NCI-H2227 treated with DMSO at 0.1 percent for 48 hours (cell line): ENCODE results near the gene MYDGF.

Experiments used
- DNase-seq: peaks from one replicate; lab custom pipeline; 2025; lab: John Stamatoyannopoulos, UW

The MYDGF gene

DNA sequence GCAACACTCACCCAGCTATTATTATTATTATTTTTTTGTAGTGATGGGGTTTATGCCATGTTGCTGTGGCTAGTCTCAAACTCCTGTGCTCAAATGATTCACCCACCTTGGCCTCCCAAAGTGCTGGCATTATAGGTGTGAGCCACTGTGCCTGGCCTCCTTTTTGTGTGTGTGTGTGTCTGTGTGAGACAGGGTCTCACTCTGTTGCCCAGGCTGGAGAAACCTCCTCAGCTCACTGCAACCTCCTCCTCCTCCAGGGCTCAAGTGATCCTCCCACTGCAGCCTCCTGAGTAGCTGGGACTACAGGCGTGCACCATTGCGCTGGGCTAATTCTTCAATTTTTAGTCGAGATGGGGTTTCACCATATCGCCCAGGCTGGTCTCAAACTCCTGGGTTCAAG, 3.6 kb upstream of the MYDGF start:
- no peak for DNase-seq

DNA sequence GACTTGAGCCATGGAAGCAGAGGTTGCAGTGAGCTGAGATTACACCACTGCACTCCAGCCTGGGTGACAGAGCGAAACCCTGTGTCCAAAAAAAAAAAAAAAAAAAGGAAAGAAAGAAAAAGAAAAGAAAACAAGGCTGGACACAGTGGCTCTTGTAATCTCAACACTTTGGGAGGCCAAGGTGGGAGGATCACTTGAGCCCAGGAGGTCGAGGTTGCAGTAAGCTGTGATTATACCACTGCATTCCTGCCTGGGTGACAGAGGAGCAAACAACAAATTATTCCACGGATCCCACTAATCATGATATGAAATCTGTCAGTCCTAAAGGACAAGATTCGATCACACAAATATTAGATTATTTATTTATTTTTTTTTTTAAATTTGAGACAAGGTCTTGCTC, 3.1 kb upstream of the MYDGF start:
- no peak for DNase-seq

DNA sequence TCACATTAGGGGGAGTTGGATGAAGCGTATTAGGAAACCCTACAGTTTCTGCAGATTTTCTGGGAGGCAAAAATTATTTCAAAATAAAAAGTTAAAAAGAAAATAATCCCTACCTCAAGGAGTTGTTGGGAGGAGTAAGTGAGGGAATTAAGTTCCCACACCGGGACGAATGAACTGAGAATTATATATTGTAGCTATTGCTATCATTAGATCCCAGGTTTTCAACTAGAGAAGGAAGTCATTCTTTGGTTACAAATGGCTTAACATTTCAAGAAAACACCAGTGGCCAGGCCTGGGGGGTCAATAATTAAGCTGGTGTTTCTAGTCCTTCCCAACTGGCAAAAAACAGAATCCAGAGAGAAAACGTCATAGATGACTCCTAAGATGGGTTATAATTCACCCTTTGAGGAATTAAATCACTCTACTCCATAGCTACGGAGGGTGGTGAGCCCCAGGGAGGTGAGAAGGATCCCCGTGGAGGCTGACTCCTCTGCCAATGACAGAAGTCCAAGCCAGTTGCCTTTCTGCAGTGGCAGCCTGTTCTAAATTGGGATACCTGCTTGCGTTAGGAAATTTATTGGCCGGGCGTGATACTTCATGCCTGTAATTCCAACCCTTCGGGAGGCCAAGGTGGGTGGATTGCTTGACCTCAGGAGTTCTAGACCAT, 1.2 kb upstream of the MYDGF start:
- peak; percentile 2 for DNase-seq

DNA sequence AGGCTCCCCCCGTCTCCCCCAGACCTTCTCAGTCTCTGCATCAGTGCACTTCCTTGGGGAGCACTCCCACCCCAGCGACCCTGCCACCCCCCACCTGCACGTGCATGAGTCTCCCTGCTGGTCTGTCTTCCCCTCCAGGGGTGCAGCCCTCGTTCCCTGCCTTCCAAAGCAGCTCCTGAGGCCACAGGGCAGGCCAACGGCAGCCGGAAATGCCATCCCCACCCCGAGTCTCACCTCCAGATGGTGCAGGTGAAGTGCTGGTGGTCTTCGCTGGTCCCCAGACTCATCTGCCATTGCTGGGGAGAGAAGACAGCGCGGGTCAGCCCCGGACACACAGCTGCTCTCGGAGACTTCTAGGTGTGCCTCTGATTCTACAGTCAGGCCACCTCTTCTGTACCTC, 5.5 kb downstream of the MYDGF start:
- no peak for DNase-seq

DNA sequence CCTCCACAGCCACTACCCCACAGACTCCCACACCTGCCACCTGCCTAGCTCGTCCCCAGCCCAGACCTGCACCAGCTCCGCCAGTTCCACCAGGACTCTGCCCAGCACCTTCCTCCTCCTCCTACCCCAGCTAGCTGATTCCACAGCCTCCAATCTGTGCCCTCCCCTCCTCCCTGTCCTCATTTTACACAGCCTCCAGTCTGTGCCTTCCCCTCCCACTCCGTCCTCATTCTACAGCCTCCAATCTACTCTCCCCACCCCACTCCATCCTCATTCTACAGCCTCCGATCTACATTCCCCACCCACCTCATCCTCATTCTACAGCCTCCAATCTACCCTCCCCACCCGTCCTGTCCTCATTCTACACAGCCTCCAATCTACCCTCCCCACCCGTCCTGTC, 7.3 kb downstream of the MYDGF start:
- no peak for DNase-seq

DNA sequence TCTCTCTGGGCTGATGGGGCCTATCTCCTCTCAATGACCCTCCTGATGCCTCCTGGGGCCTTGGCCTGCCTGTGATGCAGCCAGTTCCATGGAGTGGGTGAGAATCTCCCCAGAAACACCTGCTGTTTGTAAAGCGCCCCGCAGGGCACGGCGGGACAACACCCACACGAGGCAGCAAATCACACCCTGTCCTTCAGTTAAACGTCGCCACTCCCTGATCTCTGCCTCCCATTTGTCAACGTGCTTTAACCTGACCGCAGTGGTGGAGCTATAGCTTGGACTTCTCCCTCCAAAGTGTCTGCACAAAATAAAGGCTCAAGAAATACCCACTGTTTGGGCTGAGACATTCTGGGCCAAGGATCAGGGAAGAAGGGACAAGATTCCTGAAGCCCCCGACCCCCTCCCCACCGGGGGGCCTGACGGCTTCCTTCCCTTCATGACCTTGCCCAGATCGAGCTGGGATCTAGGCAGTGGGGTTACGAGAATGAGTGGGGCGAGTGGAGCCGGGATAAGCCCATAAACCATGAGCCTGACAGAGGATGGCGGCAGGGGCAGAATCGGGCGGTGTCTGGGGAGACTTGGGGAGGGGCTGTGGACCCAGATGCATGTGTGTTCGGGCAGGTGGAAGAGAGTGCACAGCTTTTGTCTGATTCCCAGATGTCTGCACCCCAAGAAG, 8.0 kb downstream of the MYDGF start:
- DNase-seq: no peak

DNA sequence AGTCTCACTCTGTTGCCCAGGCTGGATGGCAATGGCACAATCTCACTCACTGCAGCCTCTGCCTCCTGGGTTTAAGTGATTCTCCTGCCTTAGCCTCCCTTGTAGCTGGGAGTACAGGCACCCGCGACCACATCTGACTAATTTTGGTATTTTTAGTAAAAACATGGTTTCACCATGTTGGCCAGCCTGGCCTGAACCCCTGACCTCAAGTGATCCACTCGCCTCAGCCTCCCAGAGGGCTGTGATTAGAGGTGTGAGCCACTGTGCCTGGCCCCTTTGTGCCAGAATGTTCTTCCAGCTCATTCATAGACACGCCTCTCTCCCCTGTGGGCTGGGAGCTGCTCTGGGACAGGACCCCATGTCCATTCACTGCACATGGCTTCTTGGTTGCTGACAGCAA, 9.1 kb downstream of the MYDGF start:
- DNase-seq: no peak

DNA sequence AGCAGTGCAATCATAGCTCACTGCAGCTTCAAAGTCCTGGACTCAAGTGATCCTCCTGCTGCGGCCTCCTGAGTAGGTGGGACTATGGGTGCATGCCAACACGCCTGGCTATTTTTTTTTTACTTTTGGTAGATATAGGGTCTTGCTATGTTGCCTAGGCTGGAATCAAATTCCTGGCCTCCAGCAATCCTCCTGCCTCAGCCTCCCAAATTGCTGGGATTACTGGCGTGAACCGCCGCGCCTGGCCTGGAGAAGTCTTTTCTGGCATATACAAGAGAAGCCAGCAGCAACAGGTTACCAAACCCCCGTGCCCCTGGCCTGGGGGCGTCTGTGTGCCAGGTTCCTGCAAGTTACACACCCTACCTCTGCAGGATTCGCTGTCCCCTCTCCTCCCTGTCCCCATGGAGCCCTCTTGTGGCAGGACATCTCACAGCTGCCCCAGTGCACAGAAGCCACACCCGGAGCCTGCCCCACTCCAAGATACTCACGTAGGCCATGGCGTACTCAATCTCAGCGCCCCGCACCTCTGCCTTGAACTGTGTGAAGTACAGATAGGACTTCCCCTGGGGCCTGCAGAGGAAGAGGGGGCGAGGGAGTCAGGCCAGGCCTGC, 9.9 kb downstream of the MYDGF start:
- no peak for DNase-seq

DNA sequence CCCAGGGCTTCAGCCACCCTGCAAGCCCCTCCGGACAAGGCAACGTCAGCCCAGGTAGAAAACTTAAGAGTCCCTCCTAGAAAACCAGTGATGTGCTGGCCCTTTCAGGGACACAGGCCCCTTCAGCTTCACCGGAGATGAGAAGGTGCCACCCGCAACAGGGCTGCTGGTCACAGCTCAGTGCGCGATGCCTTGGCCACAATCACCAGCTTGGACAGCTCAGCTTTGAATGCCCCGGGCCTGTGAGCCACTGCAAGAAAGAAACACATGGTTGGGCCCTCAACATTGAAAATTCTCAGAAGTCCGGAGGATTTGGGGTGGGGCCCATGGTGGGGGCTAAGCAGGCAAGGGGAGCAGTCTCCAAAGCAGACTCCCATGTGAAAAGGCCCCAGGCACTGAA, 12.3 kb downstream of the MYDGF start:
- no peak for DNase-seq

DNA sequence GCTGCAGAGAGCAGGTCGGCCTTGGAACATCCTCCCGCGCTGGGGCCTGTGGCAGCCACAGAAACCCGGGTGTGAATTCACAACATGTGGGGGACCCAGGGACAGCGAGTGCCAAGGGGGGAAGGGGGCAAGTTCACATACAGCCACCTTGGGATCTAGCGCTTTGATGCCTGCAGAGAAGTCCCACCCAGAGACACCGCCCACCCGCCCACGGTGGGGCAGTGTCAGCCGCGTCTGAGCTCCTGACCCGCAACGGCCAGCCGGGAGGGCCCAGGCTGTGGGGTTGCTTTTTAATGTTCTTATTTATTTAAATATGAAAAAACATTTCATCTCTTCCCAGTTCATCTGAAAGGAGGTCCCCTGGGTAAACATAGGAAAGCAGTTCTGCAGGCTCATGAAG, 12.9 kb downstream of the MYDGF start:
- DNase-seq: no peak

DNA sequence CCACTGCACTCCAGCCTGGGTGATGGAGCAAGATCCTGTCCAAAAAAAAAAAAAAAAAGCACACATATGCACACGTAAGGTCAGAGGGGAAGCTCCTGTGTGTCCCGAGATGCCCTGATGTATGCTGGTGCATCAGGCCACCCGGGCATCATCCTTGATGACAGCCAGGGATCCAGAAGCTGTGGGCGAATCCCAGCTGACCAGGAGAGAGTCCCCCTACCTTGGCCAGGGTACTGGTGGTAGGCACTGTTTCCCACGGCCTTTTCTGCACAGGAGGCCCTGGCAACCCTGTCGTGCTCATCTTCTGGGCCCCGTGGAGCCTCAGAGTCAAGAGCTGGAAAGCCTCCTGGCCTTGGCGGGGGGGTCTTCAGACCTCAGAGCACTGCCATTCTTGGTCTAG, 14.0 kb downstream of the MYDGF start:
- no peak for DNase-seq

DNA sequence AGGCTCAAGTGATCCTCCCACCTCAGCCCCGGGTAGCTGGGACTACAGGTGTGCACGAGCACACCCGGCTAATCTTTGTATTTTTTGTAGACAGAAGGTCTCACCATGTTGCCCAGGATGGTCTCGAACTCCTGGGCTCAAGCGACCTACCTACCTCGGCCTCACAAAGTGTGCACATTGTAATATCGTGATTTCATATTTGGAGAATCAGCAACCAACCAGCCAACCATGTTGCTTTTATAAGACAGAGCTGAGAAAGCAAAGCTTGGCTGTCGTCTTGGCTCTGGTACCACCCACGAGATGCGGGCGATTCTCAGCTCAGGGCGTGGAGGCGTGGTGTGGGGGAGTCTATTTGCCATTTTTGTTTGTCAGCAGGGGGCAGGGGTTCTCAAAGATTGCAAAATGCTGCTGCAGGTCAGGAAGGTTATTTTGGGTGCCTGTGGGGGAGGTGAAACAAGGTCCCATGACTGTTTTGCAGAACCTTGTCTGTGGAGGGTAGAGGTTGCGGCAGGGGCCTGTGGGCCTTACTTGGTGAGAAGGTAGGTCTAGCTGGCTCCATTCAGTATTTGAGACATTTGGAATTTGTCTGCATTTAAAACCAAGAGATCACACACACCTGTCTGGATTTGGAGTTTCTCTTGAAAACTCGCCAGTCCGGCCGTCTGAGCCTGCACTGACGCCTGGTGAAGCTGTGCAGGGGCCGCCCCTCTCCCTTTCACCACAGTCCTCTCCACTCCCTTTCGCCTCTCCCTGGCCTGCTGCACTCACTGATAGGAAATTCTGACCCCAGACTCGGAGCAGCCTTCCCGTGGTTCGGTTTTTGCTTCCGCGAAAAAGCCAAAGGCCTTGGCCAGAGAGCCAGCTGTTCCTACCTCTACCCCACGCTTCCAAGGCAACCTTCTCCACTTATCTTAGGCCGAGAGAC, 15.4 kb downstream of the MYDGF start:
- no peak for DNase-seq

DNA sequence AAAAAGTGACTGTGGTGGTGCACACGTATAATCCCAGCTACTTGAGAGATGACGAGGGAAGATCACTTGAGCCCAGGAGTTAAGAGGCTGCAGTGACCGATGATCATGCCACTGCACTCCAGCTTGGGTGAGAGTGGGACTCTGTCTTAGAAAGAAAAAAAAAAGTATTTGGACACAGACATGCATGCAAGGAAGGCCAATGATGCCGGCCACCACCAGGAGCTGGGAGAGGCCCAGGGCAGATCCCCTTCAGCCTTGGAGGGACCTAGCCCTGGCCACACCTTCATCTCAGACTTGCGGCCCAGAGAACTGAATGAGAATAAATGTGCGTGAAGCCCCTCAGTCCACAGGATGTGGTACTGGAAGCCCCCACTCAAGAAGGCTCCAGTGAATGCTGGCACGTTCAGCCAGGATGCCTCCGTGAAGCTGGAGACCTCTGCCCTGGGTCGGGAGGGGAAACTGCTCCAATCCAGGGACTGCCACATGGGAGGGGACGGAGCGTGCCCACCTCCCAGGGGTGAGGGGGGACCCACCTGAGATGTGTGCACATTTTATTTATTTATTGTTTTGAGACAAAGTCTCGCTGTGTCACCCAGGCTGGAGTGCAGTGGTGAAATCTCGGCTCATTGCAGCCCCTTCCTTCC, 16.2 kb downstream of the MYDGF start:
- no peak for DNase-seq

DNA sequence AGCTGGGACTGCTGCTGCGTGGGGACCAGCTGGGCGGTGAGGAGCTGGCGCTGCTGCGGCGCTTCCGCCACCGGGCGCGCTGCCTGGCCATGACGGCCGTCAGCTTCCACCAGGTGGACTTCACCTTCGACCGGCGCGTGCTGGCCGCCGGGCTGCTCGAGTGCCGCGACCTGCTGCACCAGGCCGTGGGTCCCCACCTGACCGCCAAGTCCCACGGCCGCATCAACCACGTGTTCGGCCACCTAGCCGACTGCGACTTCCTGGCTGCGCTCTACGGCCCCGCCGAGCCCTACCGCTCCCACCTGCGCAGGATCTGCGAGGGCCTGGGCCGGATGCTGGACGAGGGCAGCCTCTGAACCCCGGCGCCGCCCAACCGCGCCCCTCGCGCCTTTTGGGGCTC, 18.1 kb downstream of the MYDGF start:
- no peak for DNase-seq

DNA sequence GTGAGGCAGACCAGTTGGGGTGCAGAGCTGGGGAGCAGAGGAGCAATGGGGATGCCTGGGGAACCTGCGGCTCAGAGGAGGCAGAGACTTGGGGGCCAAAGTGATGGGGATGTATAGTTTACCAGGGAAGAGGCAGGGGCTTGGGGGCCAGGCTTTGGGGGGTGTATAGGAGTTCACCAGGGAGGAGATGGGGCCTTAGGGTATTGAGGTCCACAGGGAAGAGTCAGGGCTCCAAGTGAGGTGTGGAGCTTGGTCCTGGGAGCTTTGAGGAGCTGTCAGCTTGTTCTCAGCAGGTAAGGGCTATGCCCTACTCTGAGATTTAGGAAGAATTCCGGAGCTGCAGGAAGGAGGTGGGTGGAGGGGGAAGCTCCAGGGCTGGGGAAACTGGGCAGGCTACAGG, 20.0 kb downstream of the MYDGF start:
- DNase-seq: no peak

DNA sequence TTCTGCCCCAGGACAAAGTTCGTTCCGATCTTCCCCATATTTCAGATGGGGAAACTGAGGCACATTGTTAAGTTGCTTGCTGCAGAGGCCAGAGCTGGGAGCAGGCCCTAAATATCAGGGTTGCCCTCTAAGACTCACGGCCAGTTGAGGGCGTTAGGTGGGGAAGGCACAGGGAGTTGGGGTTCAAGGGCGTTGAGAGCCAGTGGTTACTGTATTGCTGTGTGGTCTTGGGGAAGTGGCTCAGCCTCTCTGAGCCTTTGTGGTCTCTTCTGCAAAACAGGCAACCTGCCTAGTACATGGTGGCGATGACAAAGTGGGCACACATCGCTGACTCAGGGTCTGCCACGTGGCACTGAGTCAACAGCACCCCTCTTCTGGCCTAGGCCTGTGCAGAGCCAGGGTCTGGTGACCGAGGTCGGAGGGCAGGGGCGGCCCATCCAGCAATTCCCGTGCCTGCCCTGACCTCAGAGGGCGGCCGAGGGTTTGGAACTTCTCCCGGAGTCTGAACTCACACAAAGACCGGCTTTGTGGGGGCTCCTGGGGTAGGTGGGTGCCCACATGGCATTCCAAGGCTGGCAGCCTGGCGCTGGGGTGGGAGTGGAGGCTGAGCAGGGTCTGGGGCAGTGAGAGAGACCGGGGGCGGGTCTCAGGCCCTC, 20.6 kb downstream of the MYDGF start:
- no peak for DNase-seq

DNA sequence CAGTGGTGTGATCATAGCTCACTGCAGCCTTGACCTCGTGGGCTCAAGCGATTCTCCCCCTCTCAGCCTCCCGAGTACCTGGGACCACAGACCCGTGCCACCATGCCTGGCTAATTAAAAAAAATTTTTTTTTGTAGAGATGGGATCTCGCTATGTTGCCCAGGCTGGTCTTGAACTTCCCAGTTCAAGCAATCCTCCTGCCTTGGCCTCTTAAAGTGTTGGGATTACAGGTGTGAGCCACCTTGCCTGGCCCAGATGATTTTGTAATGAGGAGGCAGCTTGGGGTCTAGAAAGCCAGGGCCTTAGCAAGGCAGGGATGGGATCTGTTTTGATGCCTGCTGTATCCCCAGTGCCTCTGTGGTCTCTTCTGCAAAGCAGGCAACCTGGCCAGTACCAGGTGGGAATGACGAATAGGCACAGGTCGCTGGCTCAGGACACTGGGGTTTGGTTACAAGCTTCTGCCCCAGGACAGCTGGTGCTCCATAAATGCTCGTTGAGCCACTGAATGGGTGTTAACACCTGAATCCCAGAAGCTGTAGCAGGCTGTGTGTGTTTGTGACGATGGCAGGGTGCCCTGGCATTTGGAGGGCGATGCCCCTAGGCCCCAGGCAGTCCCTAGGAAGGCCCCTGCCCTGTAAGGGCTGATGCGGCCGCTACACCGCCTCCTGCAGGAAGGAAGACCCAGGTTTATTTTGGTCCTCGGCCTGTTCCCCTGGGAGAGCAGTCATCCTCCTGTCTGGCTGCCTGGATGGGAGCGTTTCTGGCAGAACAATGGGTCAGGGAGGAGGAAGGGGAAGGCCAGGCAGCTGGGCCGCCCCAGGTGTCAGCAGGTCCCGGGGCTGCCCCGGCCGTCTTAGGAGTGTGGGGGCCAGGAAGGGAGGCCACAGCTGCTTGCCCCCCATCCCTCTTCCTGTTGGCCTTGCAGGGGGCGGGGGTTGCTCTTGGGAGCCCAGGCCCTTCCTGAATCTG, 22.2 kb downstream of the MYDGF start:
- DNase-seq: no peak

DNA sequence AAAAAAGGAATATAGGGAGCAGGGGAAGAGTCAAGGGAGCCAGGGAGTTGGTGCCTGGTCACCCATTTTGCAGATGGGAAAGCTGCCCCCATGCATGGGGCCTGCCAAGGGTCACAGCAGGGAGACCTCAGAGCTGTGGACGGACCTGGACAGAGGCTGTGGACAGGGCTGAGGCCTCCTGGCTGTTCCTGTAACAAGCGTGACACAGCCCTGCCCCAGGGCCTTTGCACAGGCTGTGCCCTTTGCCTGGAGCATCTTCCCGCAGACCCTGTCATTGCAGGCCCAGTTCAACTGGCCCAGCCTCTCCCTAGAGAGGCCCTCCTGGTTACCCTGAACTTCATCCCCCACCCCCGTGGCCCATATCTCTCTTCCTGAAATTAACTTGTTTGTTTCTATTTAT, 24.4 kb downstream of the MYDGF start:
- no peak for DNase-seq

DNA sequence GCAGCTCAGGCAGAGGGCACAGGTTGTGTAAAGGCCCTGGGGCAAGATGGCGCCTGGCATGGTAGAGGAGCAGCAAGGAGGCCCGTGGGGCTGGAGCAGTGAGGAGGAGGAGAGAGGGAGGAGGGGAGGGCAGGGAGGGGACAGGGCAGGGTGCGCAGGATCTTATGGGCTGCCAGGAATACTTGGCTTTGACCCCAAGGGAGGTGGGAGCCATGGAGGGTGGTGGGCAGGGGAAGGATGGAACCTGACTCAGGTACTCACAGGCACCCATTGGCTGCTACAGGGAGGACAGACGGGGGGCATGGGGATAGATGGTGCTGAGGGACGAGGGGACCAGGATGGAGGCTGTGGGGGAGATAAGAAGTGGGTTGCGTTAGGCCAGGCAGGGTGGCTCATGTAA, 27.5 kb downstream of the MYDGF start:
- no peak for DNase-seq

DNA sequence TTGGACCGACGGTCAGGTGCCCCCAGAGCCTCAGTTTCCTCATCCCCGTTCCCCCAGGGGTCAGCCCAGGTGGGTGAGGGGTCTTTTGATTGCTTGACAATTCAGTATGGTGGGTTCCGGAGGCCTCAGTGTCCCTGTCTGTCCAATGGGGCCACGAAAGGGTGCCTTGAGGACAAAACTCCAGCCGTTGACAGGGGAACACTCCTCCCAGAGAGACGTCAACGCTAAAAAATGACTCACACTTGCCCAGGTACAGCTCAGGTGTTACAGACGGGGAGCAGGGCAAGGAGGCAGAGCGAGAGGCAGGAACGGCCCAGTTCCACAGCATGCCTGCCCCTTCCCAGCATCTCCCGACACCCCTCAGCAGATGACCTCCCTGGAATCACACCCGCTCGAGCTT, 29.0 kb downstream of the MYDGF start:
- DNase-seq: no peak
